ENCODE measurements around the gene VPS45.

VPS45 gene

GRCh38 chr1:150187560-150187931, 120.0 kb downstream of the VPS45 start:
- DNase-seq (ENCODE audit: low read depth) = no peak

GRCh38 chr1:150192012-150192411, 124.4 kb downstream of the VPS45 start:
- no peak for DNase-seq (ENCODE audit: low read depth)

GRCh38 chr1:150194381-150195031, 126.9 kb downstream of the VPS45 start:
- DNase-seq (ENCODE audit: low read depth) = no peak

All from activated T-cell treated with anti-CD3 and anti-CD28 coated beads for 24 hours (primary cell).